H9 (cell line): Measurements from ENCODE around the gene PDE4A. TPM values are rescaled to one million over a fixed set of nuclear protein-coding genes. Genes with fewer than 3 reads are reported as not detected.

Source experiments
- DNase-seq: peaks from one replicate; pipeline ENCODE4 v3.0.0-alpha.2; 2017
- H2AFZ ChIP-seq: one replicate; pipeline ENCODE4 v1.6.1; 2013; ENCODE audit warnings: mild to moderate bottlenecking, low read length, control low read depth, moderate library complexity
- H2AK5ac ChIP-seq: 2 replicates; pipeline ENCODE4 v1.6.1; 2013; ENCODE audit warnings: low read length, control low read depth, mixed read lengths; ENCODE audit not compliant: insufficient read length
- H2BK120ac ChIP-seq: one replicate; pipeline ENCODE4 v1.6.1; 2013; ENCODE audit warnings: low read depth, mild to moderate bottlenecking, low read length, control low read depth, inconsistent platforms; ENCODE audit not compliant: poor library complexity, severe bottlenecking
- H2BK12ac ChIP-seq: 2 replicates; pipeline ENCODE4 v1.6.1; 2013; ENCODE audit warnings: low read length, control low read depth, mixed read lengths, low read depth; ENCODE audit not compliant: insufficient read length
- H2BK15ac ChIP-seq: 2 replicates; pipeline ENCODE4 v1.6.1; 2013; ENCODE audit warnings: low read depth, low read length, control low read depth
- H2BK20ac ChIP-seq: one replicate; pipeline ENCODE4 v1.6.1; 2013; ENCODE audit warnings: low read depth, mild to moderate bottlenecking, low read length, control low read depth, inconsistent platforms; ENCODE audit not compliant: poor library complexity, severe bottlenecking
- H2BK5ac ChIP-seq: 2 replicates; pipeline ENCODE4 v1.6.1; 2013; ENCODE audit warnings: low read length, control low read depth, mixed read lengths; ENCODE audit not compliant: insufficient read length
- H3K14ac ChIP-seq: 2 replicates; pipeline ENCODE4 v1.6.1; 2013; ENCODE audit warnings: low read length, control low read depth; ENCODE audit not compliant: insufficient read depth
- H3K18ac ChIP-seq: 2 replicates; pipeline ENCODE4 v1.6.1; 2013; ENCODE audit warnings: low read depth, mild to moderate bottlenecking, mixed read lengths, low read length, control low read depth; ENCODE audit not compliant: insufficient read length
- H3K23ac ChIP-seq: 2 replicates; pipeline ENCODE4 v1.6.1; 2013; ENCODE audit warnings: low read length, control low read depth, mixed read lengths, low read depth; ENCODE audit not compliant: insufficient read length
- H3K23me2 ChIP-seq: 2 replicates; pipeline ENCODE4 v1.6.1; 2013; ENCODE audit warnings: low read depth, mild to moderate bottlenecking, mixed read lengths, low read length, control low read depth; ENCODE audit not compliant: insufficient read length, poor library complexity, severe bottlenecking
- H3K27ac ChIP-seq: 2 replicates; pipeline ENCODE4 v1.5.1; 2013; ENCODE audit warnings: low read length, control low read depth, mixed read lengths, low read depth; ENCODE audit not compliant: insufficient read length
- H3K27me3 ChIP-seq: 2 replicates; pipeline ENCODE4 v1.6.1; 2013; ENCODE audit warnings: low read length, control low read depth, inconsistent platforms; ENCODE audit not compliant: insufficient read depth
- H3K4ac ChIP-seq: 2 replicates; pipeline ENCODE4 v1.6.1; 2013; ENCODE audit warnings: low read depth, mild to moderate bottlenecking, control low read depth, inconsistent platforms, low read length, moderate library complexity
- H3K4me1 ChIP-seq: 2 replicates; pipeline ENCODE4 v1.6.1; 2013; ENCODE audit warnings: low read length, control low read depth, inconsistent platforms; ENCODE audit not compliant: insufficient read depth
- H3K4me2 ChIP-seq: 2 replicates; pipeline ENCODE4 v1.6.1; 2013; ENCODE audit warnings: low read length, control low read depth, mixed read lengths; ENCODE audit not compliant: insufficient read length, insufficient read depth
- H3K56ac ChIP-seq: 2 replicates; pipeline ENCODE4 v1.6.1; 2013; ENCODE audit warnings: low read depth, mild to moderate bottlenecking, mixed read lengths, low read length, control low read depth; ENCODE audit not compliant: insufficient read length
- H3K79me1 ChIP-seq: 2 replicates; pipeline ENCODE4 v1.6.1; 2013; ENCODE audit warnings: low read depth, mild to moderate bottlenecking, moderate library complexity, low read length, control low read depth, inconsistent platforms; ENCODE audit not compliant: insufficient read depth, poor library complexity, severe bottlenecking
- H3K79me2 ChIP-seq: 2 replicates; pipeline ENCODE4 v1.6.1; 2013; ENCODE audit warnings: low read length, control low read depth, inconsistent platforms; ENCODE audit not compliant: insufficient read depth
- H3K9ac ChIP-seq: 2 replicates; pipeline ENCODE4 v1.6.1; 2013; ENCODE audit warnings: low read length, control low read depth, mixed read lengths; ENCODE audit not compliant: insufficient read length; ENCODE audit errors: extremely low read depth
- H3K9me3 ChIP-seq: one replicate; pipeline ENCODE4 v1.6.1; 2013; ENCODE audit warnings: low read depth, low read length, inconsistent platforms; ENCODE audit not compliant: control insufficient read depth
- H3T11ph ChIP-seq: one replicate; pipeline ENCODE4 v1.6.1; 2013; ENCODE audit warnings: mild to moderate bottlenecking, low read length, control low read depth, inconsistent platforms
- H4K20me1 ChIP-seq: one replicate; pipeline ENCODE4 v1.6.1; 2013; ENCODE audit not compliant: control insufficient read depth, insufficient read length, insufficient read depth
- H4K5ac ChIP-seq: 2 replicates; pipeline ENCODE4 v1.6.1; 2013; ENCODE audit warnings: low read depth, mild to moderate bottlenecking, mixed read lengths, low read length, control low read depth; ENCODE audit not compliant: insufficient read length
- H4K8ac ChIP-seq: replicated peaks from 2 replicates; pipeline ENCODE4 v1.6.1; 2013; ENCODE audit warnings: low read length, control low read depth, mixed read lengths, low read depth; ENCODE audit not compliant: insufficient read length
- H4K91ac ChIP-seq: 2 replicates; pipeline ENCODE4 v1.6.1; 2013; ENCODE audit warnings: low read depth, mild to moderate bottlenecking, moderate library complexity, mixed read lengths, low read length, control low read depth; ENCODE audit not compliant: insufficient read length
- H3K27ac Mint-ChIP-seq, 3 experiments: 2 replicates in 2 of 3; 3 replicates in 1 of 3; pipeline ENCODE4 v1.8.0; 2020 to 2021; ENCODE audit warnings: mixed read lengths in 3 of 3, mild to moderate bottlenecking in 1 of 3, moderate library complexity in 1 of 3
- H3K27me3 Mint-ChIP-seq: 2 replicates; pipeline ENCODE4 v1.8.0; 2021; ENCODE audit warnings: low read depth, mild to moderate bottlenecking, moderate library complexity, mixed read lengths
- H3K36me3 Mint-ChIP-seq, 3 experiments: 2 replicates in 2 of 3; 3 replicates in 1 of 3; pipeline ENCODE4 v1.8.0; 2020 to 2021; ENCODE audit warnings: low read depth in 3 of 3, mixed read lengths in 3 of 3; ENCODE audit not compliant: insufficient read depth in 1 of 3
- H3K4me1 Mint-ChIP-seq, 2 experiments: 2 replicates each; pipeline ENCODE4 v1.8.0; 2020; ENCODE audit warnings: mixed read lengths in 2 of 2
- H3K4me3 Mint-ChIP-seq, 2 experiments: 2 replicates in 1 of 2; 3 replicates in 1 of 2; pipeline ENCODE4 v1.8.0; 2020 to 2021; ENCODE audit warnings: mild to moderate bottlenecking in 2 of 2, mixed read lengths in 2 of 2, moderate library complexity in 1 of 2
- H3K9me3 Mint-ChIP-seq, 2 experiments: 2 replicates in 1 of 2; 3 replicates in 1 of 2; pipeline ENCODE4 v1.8.0; 2020; ENCODE audit warnings: mild to moderate bottlenecking in 2 of 2, mixed read lengths in 2 of 2, moderate library complexity in 1 of 2
- CTCF ChIP-seq: fragments of 200-600 bp; sonication (generic); conservative IDR thresholded peaks from 3 replicates; pipeline ENCODE4 v1.8.0; 2021; ENCODE audit warnings: antibody characterized with exemption, mild to moderate bottlenecking
- WGBS: extraction: QIAGEN DNeasy Blood & Tissue Kit; methylation state at CpG from one replicate; pipeline ENCODE4 v1.1.7; 2013; ENCODE audit warnings: missing lambda C conversion rate, low lambda C conversion rate, mixed read lengths; ENCODE audit not compliant: insufficient read length; ENCODE audit errors: extremely low coverage; 5-methylcytosine and 5-hydroxymethylcytosine counted together
- total RNA-seq: library from RNA; stranded (reverse); gene quantifications from 2 replicates; pipeline ENCODE4 v1.2.1, GENCODE V29; 2021

PDE4A gene
- total RNA-seq, 1 experiment from 2014 or later = 8.5 TPM

GRCh38 chr19:10491472-10492047, 71.2 kb downstream of the PDE4A start:
- peaks cover 29 to 66% (median 65%) of the 10 kb centered on the region in 3 experiments; a peak in 6 of 7 replicates for H3K36me3 Mint-ChIP-seq
- Histone ChIP-seq H3K79me2 (no peaks in the 10 kb centered on the region), H3K27ac (no peak overlapping the region), H2BK15ac (no peak overlapping the region), H3T11ph (no peak overlapping the region), H3K4ac (no peak overlapping the region), H3K4me2 (no peak overlapping the region), H4K8ac (no peak overlapping the region), H2BK12ac (no peak overlapping the region), H3K9ac (no peak overlapping the region), H3K4me1 (no peaks in the 10 kb centered on the region), H3K79me1 (peaks cover 6% of the 10 kb centered on the region), H2BK5ac (no peak overlapping the region), H2AFZ (no peak overlapping the region), H3K18ac (no peak overlapping the region), H2BK20ac (no peak overlapping the region), H3K14ac (no peak overlapping the region), H3K9me3 (no peaks in the 10 kb centered on the region), H3K27me3 (no peaks in the 10 kb centered on the region), H4K91ac (no peak overlapping the region), H4K5ac (no peak overlapping the region), H4K20me1 (no peaks in the 10 kb centered on the region), H2BK120ac (no peak overlapping the region), H3K23me2 (no peaks in the 10 kb centered on the region), H2AK5ac (no peak overlapping the region), H3K23ac (no peak overlapping the region), H3K56ac (no peak overlapping the region)
- no peak for TF ChIP-seq CTCF
- no peaks in the 10 kb centered on the region for H3K9me3 Mint-ChIP-seq
- no CpG with 5 or more reads among the region's 43 CpGs for WGBS
- no peak overlapping the region for H3K4me3 Mint-ChIP-seq
- no peaks in the 10 kb centered on the region for H3K27me3 Mint-ChIP-seq
- DNase-seq = no peak
- no peak overlapping the region; a peak in 1 of 7 replicates for H3K27ac Mint-ChIP-seq
- H3K4me1 Mint-ChIP-seq = no peaks in the 10 kb centered on the region
